Ureter (tissue), 1 donor: Measurements from ENCODE around the gene ALX4. TPM values are rescaled to one million over a fixed set of nuclear protein-coding genes. Genes with fewer than 3 reads are reported as not detected.

Experiments
- total RNA-seq: library from RNA; stranded (reverse); gene quantifications from one replicate; pipeline ENCODE4 v1.2.4, GENCODE V29; 2023
- donor health status: DM: yes; HTN: yes; CAD: no.

The ALX4 gene
- total RNA-seq, 1 donor from 2014 or later, result not detected

Other genes starting within 250 kb of the ALX4 start
- gene ACCS, start 243.9 kb downstream of the ALX4 start, total RNA-seq, result 44.0 TPM
- 48.1 TPM for gene EXT2, start 214.5 kb downstream of the ALX4 start, total RNA-seq